Measurements from ENCODE around the gene MAN2B1.

- TF ChIP-seq ZNF384 (IDR thresholded peaks at IDR 0.05) (no peak), FOXK2 (IDR thresholded peaks at IDR 0.05) (no peak), SUZ12 (IDR thresholded peaks at IDR 0.05) (no peak), ARNT (IDR thresholded peaks at IDR 0.05) (no peak), SP1 (IDR thresholded peaks at IDR 0.05) (no peak), FOXM1 (IDR thresholded peaks at IDR 0.05; ENCODE audit: borderline replicate concordance) (no peak), FOXA1 (IDR thresholded peaks at IDR 0.05) (no peak), NFRKB (IDR thresholded peaks at IDR 0.05) (no peak), BHLHE40 (IDR thresholded peaks at IDR 0.05; ENCODE audit: borderline replicate concordance) (no peak), CTBP1 (IDR thresholded peaks at IDR 0.05; ENCODE audit: borderline replicate concordance) (no peak)
Observed at GRCh38 chr19:12694641-12695040, 28.1 kb upstream of the MAN2B1 start.

Measured in HEK293T (cell line).